ENCODE results near the gene MPP7. TPM values are rescaled to one million over a fixed set of nuclear protein-coding genes. Genes with fewer than 3 reads are reported as not detected.

The MPP7 gene
- total and polyA plus RNA-seq, 2 of the 8 experiments (the other 6 are each of a cell fraction or from before 2014, with no cell fraction given): 1.9 to 9.3 TPM

DNA sequence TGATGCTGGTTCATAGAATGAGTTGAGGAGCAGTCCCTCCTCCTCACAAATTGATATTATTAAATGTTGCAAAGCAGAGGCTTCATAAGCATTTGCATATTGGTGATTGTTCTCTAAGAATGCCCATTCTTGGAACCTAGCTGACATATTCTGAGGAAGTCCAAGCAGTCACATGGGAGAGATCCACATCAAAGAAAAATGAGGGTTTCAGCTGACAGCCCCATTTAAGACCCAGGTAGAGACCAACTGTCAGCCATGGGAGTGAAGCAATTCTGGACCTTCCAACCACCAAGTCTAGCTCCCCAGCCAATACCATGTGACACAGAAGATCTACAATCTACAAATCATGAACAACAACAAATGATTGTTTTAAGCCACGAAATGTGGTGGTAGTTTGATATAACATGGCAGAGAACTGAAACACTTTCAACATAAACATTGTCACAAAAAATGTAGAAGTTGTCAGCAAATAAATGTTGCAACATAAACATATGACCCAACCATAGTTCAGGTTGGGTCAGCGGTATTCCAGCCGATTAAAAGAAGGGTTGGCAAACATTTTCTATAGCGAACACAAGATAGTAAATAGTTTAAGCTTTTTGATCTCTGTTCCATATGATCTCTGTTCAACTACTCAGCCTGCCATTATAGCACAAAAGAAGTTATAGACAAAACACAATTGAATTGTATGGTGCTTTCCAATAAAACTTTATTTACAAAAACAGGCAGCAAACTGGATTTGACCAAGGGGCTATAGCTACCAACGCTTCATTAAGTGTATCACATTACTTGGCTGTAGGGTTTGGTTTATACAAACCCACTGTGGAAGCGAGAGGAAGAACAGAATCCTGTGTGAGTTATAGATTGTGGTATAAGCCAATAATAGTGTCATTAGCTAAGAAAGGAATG lies 41.4 kb upstream of the MPP7 start:
- Histone ChIP-seq H3K18ac (ENCODE audit: extremely low read depth, low read length) (no peak overlapping the region), H3K27me3 (replicated peaks in 1 of 4; ENCODE audit: control insufficient read depth in 3 of 4, extremely low read depth in 1 of 4, insufficient read depth in 3 of 4, low read length in 3 of 4) (no peaks in the 10 kb centered on the region), H3K23ac (ENCODE audit: insufficient read length) (no peak overlapping the region), H4K91ac (replicated peaks; ENCODE audit: insufficient read length, low read length) (no peak overlapping the region), H2AK5ac (ENCODE audit: low read depth, low read length) (no peak overlapping the region), H3K56ac (replicated peaks; ENCODE audit: insufficient read length, low read depth, low read length) (no peak overlapping the region), H3K9ac (replicated peaks in 1 of 4; ENCODE audit: extremely low read depth in 1 of 4, low read depth in 3 of 4, low read length in 3 of 4) (no peak overlapping the region), H2BK15ac (ENCODE audit: low read length) (no peak overlapping the region), H3K14ac (ENCODE audit: insufficient read length) (no peak overlapping the region), H3K4me2 (ENCODE audit: insufficient read depth in 1 of 2, low read depth in 2 of 2, low read length in 2 of 2) (no peak overlapping the region), H3K79me1 (ENCODE audit: low read depth, low read length) (no peaks in the 10 kb centered on the region), H2BK120ac (replicated peaks; ENCODE audit: low read depth, low read length) (no peak overlapping the region), H4K5ac (ENCODE audit: insufficient read length, low read depth, low read length) (no peak overlapping the region), H3K23me2 (ENCODE audit: low read depth, low read length) (no peaks in the 10 kb centered on the region), H3K79me2 (ENCODE audit: control insufficient read depth in 1 of 2, insufficient read depth in 2 of 2, low read length in 2 of 2) (no peaks in the 10 kb centered on the region), H2AFZ (ENCODE audit: low read length) (no peak overlapping the region), H2BK20ac (ENCODE audit: low read length) (no peak overlapping the region), H2BK5ac (ENCODE audit: low read depth, low read length) (no peak overlapping the region), H3K36me3 (ENCODE audit: control insufficient read depth in 2 of 4, insufficient read depth in 4 of 4, low read length in 3 of 4) (no peaks in the 10 kb centered on the region), H3K9me3 (ENCODE audit: insufficient read depth in 2 of 2, low read depth in 1 of 2, low read length in 1 of 2) (no peaks in the 10 kb centered on the region), H3K4me3 (ENCODE audit: extremely low read depth in 1 of 4, insufficient read depth in 2 of 4, low read depth in 3 of 4, low read length in 4 of 4) (no peak overlapping the region), H2BK12ac (ENCODE audit: low read depth, low read length) (no peak overlapping the region), H3K27ac (ENCODE audit: low read depth, low read length) (no peak overlapping the region), H3K4ac (replicated peaks; ENCODE audit: insufficient read length, low read depth, low read length) (no peak overlapping the region), H4K20me1 (replicated peaks in 1 of 2; ENCODE audit: control insufficient read depth in 1 of 2, insufficient read depth in 2 of 2, low read length in 2 of 2) (no peaks in the 10 kb centered on the region), H3K4me1 (replicated peaks in 1 of 4; ENCODE audit: control insufficient read depth in 3 of 4, insufficient read depth in 4 of 4, low read length in 3 of 4) (no peaks in the 10 kb centered on the region), H4K8ac (ENCODE audit: extremely low read depth, insufficient read depth, low read length) (no peak overlapping the region)
- TF ChIP-seq EP300 (IDR thresholded peaks at IDR 0.05; ENCODE audit: borderline replicate concordance in 1 of 2, low read depth in 2 of 2, low read length in 2 of 2): no peak
- TF ChIP-seq SP1 (IDR thresholded peaks at IDR 0.05; ENCODE audit: low read depth, low read length): no peak
- TF ChIP-seq CHD2 (IDR thresholded peaks at IDR 0.05; ENCODE audit: low read length): no peak
- TF ChIP-seq YY1 (IDR thresholded peaks at IDR 0.05; ENCODE audit: low read depth, low read length): no peak
- TF ChIP-seq, protein P1, sequence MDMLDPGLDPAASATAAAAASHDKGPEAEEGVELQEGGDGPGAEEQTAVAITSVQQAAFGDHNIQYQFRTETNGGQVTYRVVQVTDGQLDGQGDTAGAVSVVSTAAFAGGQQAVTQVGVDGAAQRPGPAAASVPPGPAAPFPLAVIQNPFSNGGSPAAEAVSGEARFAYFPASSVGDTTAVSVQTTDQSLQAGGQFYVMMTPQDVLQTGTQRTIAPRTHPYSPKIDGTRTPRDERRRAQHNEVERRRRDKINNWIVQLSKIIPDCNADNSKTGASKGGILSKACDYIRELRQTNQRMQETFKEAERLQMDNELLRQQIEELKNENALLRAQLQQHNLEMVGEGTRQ (IDR thresholded peaks at IDR 0.05; ENCODE audit: low read length): no peak
- no peak for TF ChIP-seq SIRT6 (IDR thresholded peaks at IDR 0.05; ENCODE audit: low read length)
- TF ChIP-seq SP4 (IDR thresholded peaks at IDR 0.05; ENCODE audit: low read length): no peak
- TF ChIP-seq, protein P2, sequence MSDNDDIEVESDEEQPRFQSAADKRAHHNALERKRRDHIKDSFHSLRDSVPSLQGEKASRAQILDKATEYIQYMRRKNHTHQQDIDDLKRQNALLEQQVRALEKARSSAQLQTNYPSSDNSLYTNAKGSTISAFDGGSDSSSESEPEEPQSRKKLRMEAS (IDR thresholded peaks at IDR 0.05): no peak
- TF ChIP-seq TCF12 (IDR thresholded peaks at IDR 0.05; ENCODE audit: low read depth, low read length): no peak
- TF ChIP-seq SP2 (IDR thresholded peaks at IDR 0.05; ENCODE audit: low read length): no peak
- 88% methylated on average over 6 of the region's 6 CpGs; no CpG with 5 or more reads in 1 of the 2 experiments for WGBS, 2 experiments (ENCODE audit: extremely low coverage in 1 of 2, insufficient coverage in 1 of 2, insufficient read length in 1 of 2, insufficient replicate concordance in 2 of 2, low coverage in 1 of 2, low lambda C conversion rate in 2 of 2, missing lambda C conversion rate in 1 of 2)
- DNase-seq (ENCODE audit: low read depth in 1 of 2, low spot score in 2 of 2): no peak
- FAIRE-seq: no peak
- ChIA-PET CTCF (ENCODE audit: partially characterized antibody) (interaction anchor here (0.9 kb wide), 1 partner anchor 684 kb away, joined by 3 read pairs; no protein-coding TSS in a partner anchor), POLR2A (ENCODE audit: partially characterized antibody) (no interaction called here)

All from H1 (cell line).